H1 (cell line): Measurements from ENCODE around the gene HTRA2. TPM values are rescaled to one million over a fixed set of nuclear protein-coding genes. Genes with fewer than 3 reads are reported as not detected.

Experiments
- CTCF ChIA-PET: fragments of 300-600 bp; sonication (Branson Sonifier 250); formaldehyde crosslinking; loops from one replicate; lab custom pipeline; 2021; ENCODE audit not compliant: partially characterized antibody; lab: Charles Lee
- POLR2A ChIA-PET: fragments of 300-600 bp; sonication (Branson Sonifier 250); formaldehyde crosslinking; loops from one replicate; lab custom pipeline; 2021; ENCODE audit warnings: inconsistent platforms; ENCODE audit not compliant: partially characterized antibody; lab: Charles Lee
- DNase-seq, 2 experiments: peaks; one replicate each; pipeline versions ENCODE4 v3.0.0 to v3.0.0-alpha.2; 2010 to 2022; ENCODE audit warnings: low spot score in 2 of 2, low read depth in 1 of 2, mixed read lengths in 1 of 2
- FAIRE-seq: peaks from 2 replicates; lab custom pipeline; 2011; peaks lifted over from hg19 to GRCh38; lab: Jason Lieb, UNC
- H2AFZ ChIP-seq: 2 replicates; pipeline ENCODE4 v1.8.1; 2012; ENCODE audit warnings: low read length, inconsistent platforms
- H2AK5ac ChIP-seq: 2 replicates; pipeline ENCODE4 v1.6.1; 2013; ENCODE audit warnings: low read depth, low read length
- H2BK120ac ChIP-seq: replicated peaks from 2 replicates; pipeline ENCODE3; 2013; ENCODE audit warnings: low read depth, low read length, inconsistent platforms
- H2BK12ac ChIP-seq: 2 replicates; pipeline ENCODE4 v1.6.1; 2013; ENCODE audit warnings: low read depth, low read length
- H2BK15ac ChIP-seq: 2 replicates; pipeline ENCODE4 v1.6.1; 2013; ENCODE audit warnings: low read length
- H2BK20ac ChIP-seq: 2 replicates; pipeline ENCODE4 v1.6.1; 2013; ENCODE audit warnings: low read length
- H2BK5ac ChIP-seq: 2 replicates; pipeline ENCODE4 v1.6.1; 2013; ENCODE audit warnings: low read depth, low read length
- H3K14ac ChIP-seq: 2 replicates; pipeline ENCODE4 v1.6.1; 2013; ENCODE audit warnings: inconsistent platforms; ENCODE audit not compliant: insufficient read length
- H3K18ac ChIP-seq: 2 replicates; pipeline ENCODE4 v1.6.1; 2013; ENCODE audit warnings: low read length; ENCODE audit errors: extremely low read depth
- H3K23ac ChIP-seq: 2 replicates; pipeline ENCODE4 v1.6.1; 2013; ENCODE audit warnings: inconsistent platforms; ENCODE audit not compliant: insufficient read length
- H3K23me2 ChIP-seq: 2 replicates; pipeline ENCODE4 v1.6.1; 2013; ENCODE audit warnings: low read depth, low read length
- H3K27ac ChIP-seq: 2 replicates; pipeline ENCODE4 v1.6.1; 2011; ENCODE audit warnings: low read depth, low read length, inconsistent platforms
- H3K27me3 ChIP-seq, 4 experiments: replicated peaks in 1 of 4; 1 replicate in 1 of 4; 2 replicates in 3 of 4; pipeline versions ENCODE4 v1.6.1 to v1.8.1; 2011 to 2013; ENCODE audit warnings: low read length in 3 of 4, mild to moderate bottlenecking in 3 of 4, inconsistent platforms in 2 of 4, mixed read lengths in 2 of 4, moderate library complexity in 1 of 4; ENCODE audit not compliant: control insufficient read depth in 3 of 4, insufficient read depth in 3 of 4; ENCODE audit errors: extremely low read depth in 1 of 4
- H3K36me3 ChIP-seq, 4 experiments: 2 replicates each; pipeline versions ENCODE4 v1.6.1 to v1.8.1; 2011 to 2013; ENCODE audit warnings: mild to moderate bottlenecking in 4 of 4, low read length in 3 of 4, moderate library complexity in 2 of 4, control low read depth in 1 of 4, inconsistent platforms in 1 of 4; ENCODE audit not compliant: insufficient read depth in 4 of 4, control insufficient read depth in 2 of 4
- H3K4ac ChIP-seq: replicated peaks from 2 replicates; pipeline ENCODE3; 2013; ENCODE audit warnings: low read length, low read depth, mixed read lengths, inconsistent platforms; ENCODE audit not compliant: insufficient read length
- H3K4me1 ChIP-seq, 4 experiments: replicated peaks in 1 of 4; 1 replicate in 1 of 4; 2 replicates in 3 of 4; pipeline versions ENCODE4 v1.6.1 to v1.8.1; 2011 to 2013; ENCODE audit warnings: low read length in 3 of 4, inconsistent platforms in 2 of 4, mixed read lengths in 1 of 4; ENCODE audit not compliant: insufficient read depth in 4 of 4, control insufficient read depth in 3 of 4
- H3K4me2 ChIP-seq, 2 experiments: 2 replicates each; pipeline versions ENCODE4 v1.6.1 to v1.8.1; 2011 to 2013; ENCODE audit warnings: low read depth in 2 of 2, low read length in 2 of 2, control low read depth in 1 of 2, inconsistent platforms in 1 of 2, mild to moderate bottlenecking in 1 of 2; ENCODE audit not compliant: insufficient read depth in 1 of 2
- H3K4me3 ChIP-seq, 4 experiments: fragments of 200-600, 300-600 bp in 1 of 4; sonication (generic), shearing (Covaris generic), sonication (Bioruptor Twin) in 1 of 4; 2 replicates each; pipeline versions ENCODE4 v1.5.1 to v1.8.1; 2011 to 2016; ENCODE audit warnings: low read length in 4 of 4, low read depth in 3 of 4, control low read depth in 2 of 4, inconsistent platforms in 2 of 4, mild to moderate bottlenecking in 2 of 4, mixed read lengths in 1 of 4, moderate library complexity in 1 of 4; ENCODE audit not compliant: insufficient read depth in 2 of 4; ENCODE audit errors: extremely low read depth in 1 of 4
- H3K56ac ChIP-seq: replicated peaks from 2 replicates; pipeline ENCODE3; 2013; ENCODE audit warnings: low read depth, mild to moderate bottlenecking, mixed read lengths, low read length, inconsistent platforms; ENCODE audit not compliant: insufficient read length
- H3K79me1 ChIP-seq: 2 replicates; pipeline ENCODE4 v1.6.1; 2013; ENCODE audit warnings: low read depth, low read length, control low read depth
- H3K79me2 ChIP-seq, 2 experiments: 2 replicates each; pipeline versions ENCODE4 v1.6.1 to v1.8.1; 2012 to 2013; ENCODE audit warnings: low read length in 2 of 2, mild to moderate bottlenecking in 2 of 2, inconsistent platforms in 1 of 2; ENCODE audit not compliant: insufficient read depth in 2 of 2, control insufficient read depth in 1 of 2
- H3K9ac ChIP-seq, 4 experiments: replicated peaks in 1 of 4; 1 replicate in 1 of 4; 2 replicates in 3 of 4; pipeline versions ENCODE4 v1.6.1 to v1.8.1; 2011 to 2013; ENCODE audit warnings: low read depth in 3 of 4, low read length in 3 of 4, control low read depth in 2 of 4, mild to moderate bottlenecking in 2 of 4, moderate library complexity in 2 of 4, inconsistent platforms in 1 of 4; ENCODE audit errors: extremely low read depth in 1 of 4
- H3K9me3 ChIP-seq, 2 experiments: 2 replicates each; pipeline versions ENCODE4 v1.6.1 to v1.8.1; 2012 to 2013; ENCODE audit warnings: mild to moderate bottlenecking in 2 of 2, moderate library complexity in 2 of 2, control low read depth in 1 of 2, inconsistent platforms in 1 of 2, low read depth in 1 of 2, low read length in 1 of 2, mixed read lengths in 1 of 2; ENCODE audit not compliant: insufficient read depth in 2 of 2
- H4K20me1 ChIP-seq, 2 experiments: replicated peaks in 1 of 2; 2 replicates each; pipeline versions ENCODE3 to v1.8.1; 2011 to 2013; ENCODE audit warnings: inconsistent platforms in 2 of 2, low read length in 2 of 2, mild to moderate bottlenecking in 1 of 2; ENCODE audit not compliant: insufficient read depth in 2 of 2, control insufficient read depth in 1 of 2
- H4K5ac ChIP-seq: 2 replicates; pipeline ENCODE4 v1.6.1; 2013; ENCODE audit warnings: low read length, low read depth, mixed read lengths, inconsistent platforms; ENCODE audit not compliant: insufficient read length
- H4K8ac ChIP-seq: 2 replicates; pipeline ENCODE4 v1.8.0; 2013; ENCODE audit warnings: mild to moderate bottlenecking, moderate library complexity, low read length, inconsistent platforms; ENCODE audit not compliant: insufficient read depth; ENCODE audit errors: extremely low read depth
- H4K91ac ChIP-seq: replicated peaks from 2 replicates; pipeline ENCODE3; 2013; ENCODE audit warnings: low read length, mixed read lengths, inconsistent platforms; ENCODE audit not compliant: insufficient read length
- JUN ChIP-seq: IDR thresholded peaks from 2 replicates; pipeline ENCODE4 v1.6.1; 2011; ENCODE audit warnings: low read depth, mild to moderate bottlenecking, improper control_type of control experiment, low read length
- MAFK ChIP-seq: IDR thresholded peaks from 2 replicates; pipeline ENCODE4 v1.6.1; 2012; ENCODE audit warnings: low read depth, mild to moderate bottlenecking, improper control_type of control experiment, low read length
- POLR2AphosphoS5 ChIP-seq: IDR thresholded peaks from 2 replicates; pipeline ENCODE4 v1.6.1; 2011; ENCODE audit warnings: low read depth, low read length
- RNF2 ChIP-seq: fragments of 200-900, 300-1000 bp; sonication (generic); IDR thresholded peaks from 2 replicates; pipeline ENCODE4 v1.7.1; 2016; ENCODE audit warnings: borderline replicate concordance, low read depth, mild to moderate bottlenecking, antibody characterized with exemption, low read length; ENCODE audit not compliant: poor library complexity, severe bottlenecking; ENCODE audit errors: missing control alignments
- SP1 ChIP-seq: IDR thresholded peaks from 2 replicates; pipeline ENCODE4 v1.6.1; 2011; ENCODE audit warnings: low read depth, low read length
- TAF7 ChIP-seq: optimal IDR thresholded peaks from 2 replicates; pipeline ENCODE3; 2011; ENCODE audit warnings: low read depth, mild to moderate bottlenecking, inconsistent platforms, low read length, moderate library complexity, borderline replicate concordance
- WGBS, 2 experiments: shearing (Covaris generic) in 1 of 2; methylation state at CpG; one replicate each; pipeline versions ENCODE4 v1.1.6 to v1.1.7; 2013 to 2015; ENCODE audit warnings: low lambda C conversion rate in 2 of 2, mixed read lengths in 2 of 2, inconsistent platforms in 1 of 2, low coverage in 1 of 2, missing lambda C conversion rate in 1 of 2; ENCODE audit not compliant: insufficient replicate concordance in 2 of 2, insufficient coverage in 1 of 2, insufficient read length in 1 of 2; ENCODE audit errors: extremely low coverage in 1 of 2, missing lambda C conversion rate in 1 of 2; 5-methylcytosine and 5-hydroxymethylcytosine counted together
- polyA plus RNA-seq, 7 experiments: library from polyadenylated mRNA; depleted of rRNA in 3 of 7; stranded (reverse) in 5 of 7; unstranded in 2 of 7; fragments of >200 nt in 5 of 7; fragments of 200-250 nt in 2 of 7; gene quantifications; 1 replicate in 5 of 7; 2 replicates in 1 of 7; 4 replicates in 1 of 7; pipeline versions ENCODE4 v1.2.1 to v1.2.3, GENCODE V29; 2011 to 2013; ENCODE audit warnings: missing spikeins in 2 of 7, mixed read lengths in 2 of 7
- total RNA-seq: library from RNA; stranded (reverse); fragmentation: NEBNext Ultra II Directional; extraction: Animal tissue kit (Norgen Biotek cat#: 25700); gene quantifications from 2 replicates; pipeline ENCODE4 v1.2.1, GENCODE V29; 2021

Gene HTRA2
- total and polyA plus RNA-seq, 2 of the 8 experiments (the other 6 are each of a cell fraction or from before 2014, with no cell fraction given) = 21.6 to 37.6 TPM

DNA sequence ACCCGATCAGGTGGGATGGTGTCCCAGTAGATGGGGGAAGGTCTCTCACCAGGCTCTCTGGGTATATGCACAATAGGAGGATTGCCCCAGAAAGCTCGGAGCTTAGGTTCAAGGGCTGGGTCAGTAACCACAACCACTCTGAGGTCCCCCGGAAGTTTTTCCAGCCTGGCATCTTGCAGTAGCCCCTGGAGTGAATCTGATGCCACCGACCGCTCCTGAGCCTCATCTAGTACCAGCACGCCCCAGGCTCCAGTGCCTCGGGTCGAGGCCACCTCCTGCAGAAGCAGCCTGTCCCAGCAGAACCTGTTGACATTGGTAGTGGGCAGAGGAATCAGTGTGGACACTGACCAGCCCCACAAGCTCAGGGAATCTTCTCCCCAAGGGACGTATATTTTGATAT, 5.7 kb upstream of the HTRA2 start:
- no peak overlapping the region for H2AK5ac ChIP-seq

More for the DNA sequence above, 5.7 kb upstream of the HTRA2 start:
- Histone ChIP-seq H4K91ac (no peak overlapping the region), H4K8ac (no peak overlapping the region), H3K4me1 (peaks cover 0 to 7% (median under 1%) of the 10 kb centered on the region in 4 experiments; a peak in 2 of 7 replicates), H2BK20ac (no peak overlapping the region), H3K4me2 (no peak overlapping the region), H3K9me3 (no peaks in the 10 kb centered on the region), H3K36me3 (peaks cover 5 to 18% (median 13%) of the 10 kb centered on the region in 4 experiments; a peak in 6 of 8 replicates), H3K4ac (no peak overlapping the region), H3K27ac (no peak overlapping the region)
- no peak for FAIRE-seq
- TF ChIP-seq MAFK (no peak), POLR2AphosphoS5 (no peak), RNF2 (no peak), JUN (no peak), TAF7 (no peak), SP1 (no peak)
- TF ChIP-seq, all 59 proteins: peak for 0
- Histone ChIP-seq H3K23ac (no peak overlapping the region), H3K56ac (no peak overlapping the region), H3K79me1 (peaks cover 8% of the 10 kb centered on the region), H2BK15ac (no peak overlapping the region), H2BK5ac (no peak overlapping the region), H3K23me2 (peaks cover 2% of the 10 kb centered on the region; the same call in 1 of the 2 replicates), H4K5ac (no peak overlapping the region), H2AFZ (no peak overlapping the region), H2BK12ac (no peak overlapping the region), H2BK120ac (no peak overlapping the region), H3K4me3 (no peak overlapping the region), H4K20me1 (peaks cover 0 to 3% of the 10 kb centered on the region in 2 experiments), H3K9ac (no peak overlapping the region), H3K18ac (no peak overlapping the region), H3K79me2 (peaks cover 0 to 15% of the 10 kb centered on the region in 2 experiments; a peak in 2 of 4 replicates), H3K14ac (no peak overlapping the region), H3K27me3 (peaks cover 2 to 24% (median 15%) of the 10 kb centered on the region in 4 experiments)
- DNase-seq = no peak
- 85% methylated on average over 9 of the region's 9 CpGs; no CpG with 5 or more reads in 1 of the 2 experiments for WGBS, 2 experiments
- CTCF ChIA-PET = interaction anchor here (0.7 kb wide), 1 partner anchor 26 kb away, joined by 3 read pairs; no protein-coding TSS in a partner anchor
- POLR2A ChIA-PET = interaction anchor here (0.9 kb wide), 1 partner anchor 24 kb away, joined by 3 read pairs; no protein-coding TSS in a partner anchor
